HepG2 (cell line): ENCODE results near the gene DDX39B.

Experiments used
- JUNB ChIP-seq: sonication (generic); formaldehyde crosslinking; IDR thresholded peaks from 2 replicates; pipeline ENCODE4 v1.8.0; 2022; ENCODE audit warnings: missing genetic modification reagents, mild to moderate bottlenecking, borderline replicate concordance
- MEF2D ChIP-seq: sonication (generic); formaldehyde crosslinking; IDR thresholded peaks from 2 replicates; pipeline ENCODE4 v1.5.1; 2020; ENCODE audit warnings: mild to moderate bottlenecking, missing genetic modification reagents
- POLR2AphosphoS5 ChIP-seq: IDR thresholded peaks from 2 replicates; pipeline ENCODE4 v1.6.1; 2012; ENCODE audit warnings: low read depth, low read length

- no peak for TF ChIP-seq JUNB (CRISPR knock-in tag)
- no peak for TF ChIP-seq MEF2D
- no peak for TF ChIP-seq POLR2AphosphoS5
These were observed 34.3 kb upstream of the DDX39B start for GRCh38 chr6:31575952-31576685.
